ENCODE measurements around the gene ARHGAP42. TPM values are rescaled to one million over a fixed set of nuclear protein-coding genes. Genes with fewer than 3 reads are reported as not detected.

ARHGAP42 gene
- total and polyA plus RNA-seq, 8 donors, result 0.76 to 4.9 (median 1.8) TPM

GRCh38 chr11:100727410-100727809 is 40.3 kb downstream of the ARHGAP42 start:
- H3K4me1 ChIP-seq, result no peaks in the 10 kb centered on the region
- 68 to 77% methylated on average over 9 of the region's 9 CpGs for WGBS, 2 donors
- intact Hi-C loops (cut with DNase I), result no loop called here
- no peak for TF ChIP-seq CTCF (IDR thresholded peaks at IDR 0.05)
- DNase-seq (no peak), ATAC-seq (no peak), FAIRE-seq (no peak)
- no peak overlapping the region for H3K27ac ChIP-seq
- no peaks in the 10 kb centered on the region for H3K36me3 ChIP-seq
- H3K4me3 ChIP-seq, result no peak overlapping the region
- H3K9me3 ChIP-seq, result no peaks in the 10 kb centered on the region
- no peaks in the 10 kb centered on the region for H3K27me3 ChIP-seq

- DNase-seq (no peak), FAIRE-seq (no peak)
Observed at GRCh38 chr11:100730266-100730665, 43.2 kb downstream of the ARHGAP42 start.

GRCh38 chr11:100731471-100731870 is 44.4 kb downstream of the ARHGAP42 start:
- no peak for TF ChIP-seq CTCF (IDR thresholded peaks at IDR 0.05)
- Histone ChIP-seq H3K4me1 (no peaks in the 10 kb centered on the region), H3K27ac (no peak overlapping the region), H3K4me3 (no peak overlapping the region), H3K36me3 (no peaks in the 10 kb centered on the region), H3K27me3 (no peaks in the 10 kb centered on the region), H3K9me3 (no peaks in the 10 kb centered on the region)
- intact Hi-C loops (cut with DNase I), result no loop called here
- ATAC-seq (no peak), FAIRE-seq (no peak), DNase-seq (no peak)
- WGBS, 2 donors, result 70 to 73% methylated on average over 1 of the region's 1 CpG

More at GRCh38 chr11:100730266-100730665, 43.2 kb downstream of the ARHGAP42 start:
- Histone ChIP-seq H3K4me3 (no peak overlapping the region), H3K9me3 (no peaks in the 10 kb centered on the region), H3K4me1 (no peaks in the 10 kb centered on the region), H3K36me3 (no peaks in the 10 kb centered on the region), H3K27ac (no peak overlapping the region), H3K27me3 (no peaks in the 10 kb centered on the region)
- intact Hi-C loops (cut with DNase I), result no loop called here
- no peak for TF ChIP-seq CTCF (IDR thresholded peaks at IDR 0.05)
- ATAC-seq, result no peak
- 84 to 90% methylated on average over 3 of the region's 3 CpGs for WGBS, 2 donors

- H3K4me1 ChIP-seq, result no peaks in the 10 kb centered on the region
- no peak overlapping the region for H3K27ac ChIP-seq
- FAIRE-seq, result no peak
- intact Hi-C loops (cut with DNase I), result no loop called here
- H3K27me3 ChIP-seq, result no peaks in the 10 kb centered on the region
- DNase-seq, result no peak
- ATAC-seq, result no peak
- no peaks in the 10 kb centered on the region for H3K9me3 ChIP-seq
- H3K4me3 ChIP-seq, result no peak overlapping the region
- no peak for TF ChIP-seq CTCF (IDR thresholded peaks at IDR 0.05)
- no peaks in the 10 kb centered on the region for H3K36me3 ChIP-seq
Observed at GRCh38 chr11:100732949-100733348, 45.9 kb downstream of the ARHGAP42 start.

- ATAC-seq (no peak), FAIRE-seq (no peak), DNase-seq (no peak)
- no peak for TF ChIP-seq CTCF (IDR thresholded peaks at IDR 0.05)
- 59 to 60% methylated on average over 1 of the region's 1 CpG for WGBS, 2 donors
- Histone ChIP-seq H3K27ac (no peak overlapping the region), H3K4me1 (peaks cover 0 to 4% (median 0%) of the 10 kb centered on the region in 3 donors), H3K27me3 (no peaks in the 10 kb centered on the region), H3K4me3 (no peak overlapping the region), H3K9me3 (no peaks in the 10 kb centered on the region), H3K36me3 (no peaks in the 10 kb centered on the region)
- intact Hi-C loops (cut with DNase I), result no loop called here
Observed at GRCh38 chr11:100734743-100735527, 47.8 kb downstream of the ARHGAP42 start.
